Measurements from ENCODE around the gene EPB41L1. TPM values are rescaled to one million over a fixed set of nuclear protein-coding genes. Genes with fewer than 3 reads are reported as not detected.

Gene EPB41L1
- total and polyA plus RNA-seq, 2 experiments from 2014 or later: 24.1 to 48.7 TPM

- TF ChIP-seq REST (IDR thresholded peaks at IDR 0.05; ENCODE audit: unreplicated experiment): no peak
- TF ChIP-seq EZH2 (IDR thresholded peaks at IDR 0.05; ENCODE audit: low read depth, unreplicated experiment): no peak
- no peak for TF ChIP-seq ETS1 (IDR thresholded peaks at IDR 0.05)
- no peak for TF ChIP-seq NANOG (IDR thresholded peaks at IDR 0.05; ENCODE audit: borderline replicate concordance)
- TF ChIP-seq EZH2phosphoT487 (IDR thresholded peaks at IDR 0.05; ENCODE audit: unreplicated experiment): no peak
- TF ChIP-seq ZNF114 (CRISPR knock-in tag; IDR thresholded peaks at IDR 0.05): no peak
- no peak for TF ChIP-seq CTCF (conservative IDR thresholded peaks at IDR 0.05; ENCODE audit: low read depth in 2 of 2)
Observed at GRCh38 chr20:36183155-36183944, 28.8 kb downstream of the EPB41L1 start (continued).

- no peak overlapping the region for H3K27ac Mint-ChIP-seq
- Histone ChIP-seq H2AFZ (no peak overlapping the region), H3K4me2 (no peak overlapping the region), H3K27me3 (ENCODE audit: insufficient read depth) (no peaks in the 10 kb centered on the region), H3K27ac (ENCODE audit: low read depth) (no peak overlapping the region), H4K20me1 (replicated peaks; ENCODE audit: insufficient read depth) (no peaks in the 10 kb centered on the region; the same call in 1 of the 2 replicates), H3K4me3 (no peak overlapping the region), H3K4me1 (ENCODE audit: insufficient read depth) (no peaks in the 10 kb centered on the region), H3K79me2 (replicated peaks; ENCODE audit: insufficient read depth) (no peaks in the 10 kb centered on the region), H3F3A (replicated peaks; ENCODE audit: low read depth) (no peaks in the 10 kb centered on the region), H3K9me2 (ENCODE audit: insufficient read depth) (no peaks in the 10 kb centered on the region), H3K36me3 (ENCODE audit: insufficient read depth) (no peaks in the 10 kb centered on the region)
- DNase-seq (ENCODE audit: low spot score): no peak
- no peaks in the 10 kb centered on the region; the same call in 2 of the 3 replicates for H3K36me3 Mint-ChIP-seq (ENCODE audit: low read depth)
- no peaks in the 10 kb centered on the region for H3K4me1 Mint-ChIP-seq
- ATAC-seq: no peak
- H3K27me3 Mint-ChIP-seq (ENCODE audit: insufficient read depth, low read depth, poor library complexity): peaks cover 5% of the 10 kb centered on the region
- H3K9me3 Mint-ChIP-seq: no peaks in the 10 kb centered on the region
- no peak overlapping the region for H3K4me3 Mint-ChIP-seq
- no peak for TF ChIP-seq REST (IDR thresholded peaks at IDR 0.05; ENCODE audit: unreplicated experiment)
Observed at GRCh38 chr20:36184816-36185776, 30.6 kb downstream of the EPB41L1 start.
